GM12878 (cell line): ENCODE measurements around the gene LY6G5B.
A peak's percentile ranks its signal among the peaks of the same experiment; 100 is the strongest.

ENCODE experiments used
- CBFB ChIP-seq: IDR thresholded peaks from 2 replicates; pipeline ENCODE4 v1.6.1; 2016; ENCODE audit warnings: antibody characterized with exemption, low read depth
- HCFC1 ChIP-seq: fragments of 150-350 bp; IDR thresholded peaks from 2 replicates; pipeline ENCODE4 v1.6.1; 2014; ENCODE audit warnings: low read length
- POLR2A ChIP-seq: IDR thresholded peaks from 2 replicates; pipeline ENCODE4 v1.6.1; 2011; ENCODE audit warnings: low read depth, mild to moderate bottlenecking, low read length
- SIN3A ChIP-seq: IDR thresholded peaks from 2 replicates; pipeline ENCODE4 v1.6.1; 2012; ENCODE audit warnings: low read depth, low read length, improper control_type of control experiment
- TAF1 ChIP-seq: IDR thresholded peaks from 2 replicates; pipeline ENCODE4 v1.6.1; 2011; ENCODE audit warnings: mild to moderate bottlenecking, low read depth, low read length, borderline replicate concordance
- TF ChIP-seq, protein P1 (sequence below), 3 experiments: IDR thresholded peaks in 2 of 3; conservative IDR thresholded peaks in 1 of 3; 2 replicates each; pipeline ENCODE4 v1.5.1; 2011; ENCODE audit warnings: low read depth in 3 of 3, low read length in 3 of 3, mild to moderate bottlenecking in 3 of 3, control low read depth in 2 of 3, moderate library complexity in 2 of 3, inconsistent platforms in 1 of 3, mixed read lengths in 1 of 3; ENCODE audit not compliant: control insufficient read depth in 2 of 3, insufficient read depth in 1 of 3; ENCODE audit errors: extremely low read depth in 1 of 3
- TF ChIP-seq, protein P2 (sequence below): IDR thresholded peaks from 2 replicates; pipeline ENCODE4 v1.6.1; 2012; ENCODE audit warnings: low read depth, low read length, improper control_type of control experiment

GRCh38 chr6:31622684-31623091 is 47.1 kb upstream of the LY6G5B start:
- TF ChIP-seq, protein P1, sequence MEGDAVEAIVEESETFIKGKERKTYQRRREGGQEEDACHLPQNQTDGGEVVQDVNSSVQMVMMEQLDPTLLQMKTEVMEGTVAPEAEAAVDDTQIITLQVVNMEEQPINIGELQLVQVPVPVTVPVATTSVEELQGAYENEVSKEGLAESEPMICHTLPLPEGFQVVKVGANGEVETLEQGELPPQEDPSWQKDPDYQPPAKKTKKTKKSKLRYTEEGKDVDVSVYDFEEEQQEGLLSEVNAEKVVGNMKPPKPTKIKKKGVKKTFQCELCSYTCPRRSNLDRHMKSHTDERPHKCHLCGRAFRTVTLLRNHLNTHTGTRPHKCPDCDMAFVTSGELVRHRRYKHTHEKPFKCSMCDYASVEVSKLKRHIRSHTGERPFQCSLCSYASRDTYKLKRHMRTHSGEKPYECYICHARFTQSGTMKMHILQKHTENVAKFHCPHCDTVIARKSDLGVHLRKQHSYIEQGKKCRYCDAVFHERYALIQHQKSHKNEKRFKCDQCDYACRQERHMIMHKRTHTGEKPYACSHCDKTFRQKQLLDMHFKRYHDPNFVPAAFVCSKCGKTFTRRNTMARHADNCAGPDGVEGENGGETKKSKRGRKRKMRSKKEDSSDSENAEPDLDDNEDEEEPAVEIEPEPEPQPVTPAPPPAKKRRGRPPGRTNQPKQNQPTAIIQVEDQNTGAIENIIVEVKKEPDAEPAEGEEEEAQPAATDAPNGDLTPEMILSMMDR (IDR thresholded peaks at IDR 0.05 in 2 of 3, conservative IDR thresholded peaks at IDR 0.05 in 1 of 3; ENCODE audit: control insufficient read depth in 2 of 3, extremely low read depth in 1 of 3, insufficient read depth in 1 of 3, low read depth in 3 of 3, low read length in 3 of 3), result no peak
- TF ChIP-seq SIN3A (no peak), TAF1 (no peak), CBFB (no peak), HCFC1 (no peak), POLR2A (0 out of 2 replicates have a peak, but pooled peaks have one; percentile 15)
- TF ChIP-seq, protein P2, sequence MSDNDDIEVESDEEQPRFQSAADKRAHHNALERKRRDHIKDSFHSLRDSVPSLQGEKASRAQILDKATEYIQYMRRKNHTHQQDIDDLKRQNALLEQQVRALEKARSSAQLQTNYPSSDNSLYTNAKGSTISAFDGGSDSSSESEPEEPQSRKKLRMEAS, result no peak
